Calu3 (cell line): ENCODE results near the gene KREMEN2. TPM values are rescaled to one million over a fixed set of nuclear protein-coding genes. Genes with fewer than 3 reads are reported as not detected.

Source experiments
- BruUV-seq: library from RNA; stranded (reverse); fragments of 400-500 nt; replicated peaks from 2 replicates; lab custom pipeline; 2021; lab: Mats Ljungman, UMichigan
- CTCF ChIA-PET: fragments of 300-600 bp; sonication (Branson Sonifier 250); formaldehyde crosslinking; loops from one replicate; lab custom pipeline; 2022; ENCODE audit warnings: antibody characterized with exemption; lab: Charles Lee
- DNase-seq: peaks from one replicate; pipeline ENCODE4 v3.0.0; 2022
- H3K27ac Mint-ChIP-seq: one replicate; pipeline ENCODE4 v1.8.0; 2022; ENCODE audit warnings: mixed read lengths; ENCODE audit not compliant: unreplicated experiment
- H3K27me3 Mint-ChIP-seq: one replicate; pipeline ENCODE4 v1.8.0; 2022; ENCODE audit warnings: mixed read lengths; ENCODE audit not compliant: unreplicated experiment
- H3K36me3 Mint-ChIP-seq: one replicate; pipeline ENCODE4 v1.8.0; 2022; ENCODE audit warnings: mild to moderate bottlenecking, moderate library complexity, mixed read lengths; ENCODE audit not compliant: insufficient read depth, unreplicated experiment
- H3K4me1 Mint-ChIP-seq: one replicate; pipeline ENCODE4 v1.8.0; 2022; ENCODE audit warnings: mild to moderate bottlenecking, low read depth, mixed read lengths; ENCODE audit not compliant: unreplicated experiment
- H3K4me3 Mint-ChIP-seq: one replicate; pipeline ENCODE4 v1.8.0; 2022; ENCODE audit warnings: mild to moderate bottlenecking, low read depth, moderate library complexity, mixed read lengths; ENCODE audit not compliant: unreplicated experiment
- H3K9me3 Mint-ChIP-seq: one replicate; pipeline ENCODE4 v1.8.0; 2022; ENCODE audit warnings: low read depth, mixed read lengths; ENCODE audit not compliant: unreplicated experiment
- intact Hi-C: fragments of 100-400 bp; cut with micrococcal nuclease; formaldehyde crosslinking; loops from one replicate; pipeline ENCODE4 v1.10.0; 2022; ENCODE audit not compliant: unreplicated experiment
- total RNA-seq: library from RNA; stranded (reverse); gene quantifications from 2 replicates; pipeline ENCODE4 v1.2.3, GENCODE V29; 2022
- TF ChIP-seq, protein P1 (sequence below): fragments of 200-600 bp; IDR thresholded peaks from one replicate; pipeline ENCODE4 v1.8.0; 2022; ENCODE audit warnings: antibody characterized with exemption; ENCODE audit not compliant: unreplicated experiment

The KREMEN2 gene
- total RNA-seq, 1 experiment from 2014 or later = not detected

DNA sequence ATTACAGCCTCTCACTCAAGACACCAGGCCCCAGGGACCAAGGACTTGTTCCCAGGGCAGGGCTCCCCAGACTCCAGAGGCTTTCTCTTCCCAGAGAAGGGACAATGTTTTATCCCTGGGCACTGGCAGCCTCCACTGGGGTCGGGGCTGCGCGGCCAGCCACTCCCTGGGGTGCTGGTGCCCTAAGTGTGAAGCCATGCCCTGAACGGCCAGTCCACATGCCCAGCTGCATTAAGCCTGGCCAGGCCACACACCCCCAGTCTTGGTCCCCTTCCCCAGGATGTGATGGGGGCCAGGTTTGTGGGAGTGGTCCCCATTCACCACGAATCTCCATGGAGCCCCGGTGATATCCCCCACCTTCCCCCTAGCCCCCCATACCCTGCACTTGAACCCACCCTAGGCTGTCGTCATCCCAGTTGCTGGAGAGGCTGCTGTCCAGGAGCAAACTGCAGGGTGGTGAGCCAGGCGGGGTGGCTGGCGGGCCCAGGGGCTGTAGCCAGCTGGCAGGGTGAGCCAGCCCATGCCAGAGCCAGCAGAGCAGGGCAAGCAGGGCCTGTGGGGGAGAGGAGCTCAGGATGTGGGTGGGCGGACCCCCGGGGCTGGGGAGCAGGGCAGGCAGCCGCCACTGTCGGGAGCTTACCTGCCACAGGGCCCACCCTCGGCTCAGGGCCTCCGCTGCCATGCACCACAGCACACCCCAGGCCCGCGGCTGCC lies 9.7 kb downstream of the KREMEN2 start:
- H3K4me1 Mint-ChIP-seq = peaks cover 40% of the 10 kb centered on the region
- intact Hi-C loops = no loop called here
- TF ChIP-seq, protein P1, sequence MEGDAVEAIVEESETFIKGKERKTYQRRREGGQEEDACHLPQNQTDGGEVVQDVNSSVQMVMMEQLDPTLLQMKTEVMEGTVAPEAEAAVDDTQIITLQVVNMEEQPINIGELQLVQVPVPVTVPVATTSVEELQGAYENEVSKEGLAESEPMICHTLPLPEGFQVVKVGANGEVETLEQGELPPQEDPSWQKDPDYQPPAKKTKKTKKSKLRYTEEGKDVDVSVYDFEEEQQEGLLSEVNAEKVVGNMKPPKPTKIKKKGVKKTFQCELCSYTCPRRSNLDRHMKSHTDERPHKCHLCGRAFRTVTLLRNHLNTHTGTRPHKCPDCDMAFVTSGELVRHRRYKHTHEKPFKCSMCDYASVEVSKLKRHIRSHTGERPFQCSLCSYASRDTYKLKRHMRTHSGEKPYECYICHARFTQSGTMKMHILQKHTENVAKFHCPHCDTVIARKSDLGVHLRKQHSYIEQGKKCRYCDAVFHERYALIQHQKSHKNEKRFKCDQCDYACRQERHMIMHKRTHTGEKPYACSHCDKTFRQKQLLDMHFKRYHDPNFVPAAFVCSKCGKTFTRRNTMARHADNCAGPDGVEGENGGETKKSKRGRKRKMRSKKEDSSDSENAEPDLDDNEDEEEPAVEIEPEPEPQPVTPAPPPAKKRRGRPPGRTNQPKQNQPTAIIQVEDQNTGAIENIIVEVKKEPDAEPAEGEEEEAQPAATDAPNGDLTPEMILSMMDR = no peak
- no peak overlapping the region for H3K4me3 Mint-ChIP-seq
- BruUV-seq = no TSS peak
- H3K27me3 Mint-ChIP-seq = no peaks in the 10 kb centered on the region
- no peak for DNase-seq
- H3K9me3 Mint-ChIP-seq = no peaks in the 10 kb centered on the region
- H3K27ac Mint-ChIP-seq = no peak overlapping the region
- peaks cover 61% of the 10 kb centered on the region for H3K36me3 Mint-ChIP-seq
- CTCF ChIA-PET = no interaction called here

DNA sequence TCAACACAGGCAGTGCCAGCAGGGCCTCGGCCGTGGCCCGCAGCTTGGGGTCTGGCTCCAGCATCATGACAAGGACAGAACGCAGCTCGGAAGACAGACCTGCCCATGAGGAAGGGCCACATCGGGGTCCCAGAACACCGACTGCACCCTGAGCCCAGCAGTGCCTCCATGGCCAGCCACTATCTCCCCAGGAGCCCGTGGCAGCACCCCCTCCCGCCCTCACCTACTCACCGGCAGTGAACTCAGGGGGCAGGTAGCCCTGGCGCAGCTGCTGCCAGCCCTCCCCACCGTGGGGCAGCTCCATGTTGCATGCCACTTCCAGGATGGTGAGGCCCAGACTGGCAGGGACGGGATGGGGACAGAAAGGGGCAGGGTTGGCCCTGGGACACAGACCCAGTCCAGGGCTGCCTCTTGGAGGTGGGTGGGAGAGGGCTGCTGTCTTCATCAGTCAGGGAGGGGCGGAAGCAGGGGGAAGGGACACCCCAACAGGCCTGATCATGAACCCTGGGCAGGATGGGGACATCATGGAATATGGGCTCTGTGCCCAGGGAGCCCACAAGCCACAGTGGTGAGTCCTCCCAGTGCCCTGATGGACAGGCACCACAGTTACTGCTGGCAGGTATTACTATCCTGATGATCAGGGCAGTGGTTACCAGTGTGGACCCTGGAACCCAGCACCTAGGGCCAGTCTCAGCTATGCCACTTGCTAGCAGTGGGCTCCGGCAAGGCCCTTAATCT lies 10.4 kb downstream of the KREMEN2 start:
- TF ChIP-seq, protein P1 = no peak

DNA sequence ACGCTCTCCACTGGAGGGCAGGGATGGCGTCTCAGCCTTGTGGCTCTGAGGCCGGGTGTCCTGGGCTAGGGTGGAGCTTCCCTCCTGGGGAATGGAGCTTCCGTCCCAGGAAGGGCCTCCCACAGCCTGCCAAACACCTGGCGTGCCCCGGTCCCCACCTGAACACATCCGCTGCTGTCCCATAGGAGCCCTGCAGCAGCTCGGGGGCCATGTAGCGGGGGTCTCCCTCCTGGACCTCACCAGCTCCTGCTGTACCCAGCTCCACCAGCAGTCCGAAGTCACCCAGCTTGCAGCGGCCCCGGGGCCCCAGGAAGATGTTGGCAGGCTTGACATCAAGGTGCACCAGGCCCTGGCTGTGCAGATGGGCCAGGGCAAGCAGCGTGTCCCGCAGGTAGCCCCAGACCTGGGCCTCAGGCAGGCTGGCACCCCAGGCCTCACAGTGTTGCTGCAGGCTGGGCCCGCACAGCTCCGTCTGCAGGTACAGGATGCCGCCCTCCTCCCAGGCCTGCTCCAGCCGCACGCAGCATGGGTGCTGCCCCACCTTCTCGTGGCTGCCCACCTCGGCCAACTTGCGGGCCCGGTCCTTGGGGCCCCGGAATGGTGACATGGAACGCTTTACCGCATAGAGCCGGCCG lies 11.2 kb downstream of the KREMEN2 start:
- intact Hi-C loops = no loop called here
- CTCF ChIA-PET = interaction anchor here (0.7 kb wide), 1 partner anchor 8 kb away, joined by 4 read pairs; no protein-coding TSS in a partner anchor
- Mint-ChIP-seq H3K36me3 (peaks cover 57% of the 10 kb centered on the region), H3K27ac (no peak overlapping the region), H3K4me1 (peaks cover 40% of the 10 kb centered on the region), H3K9me3 (no peaks in the 10 kb centered on the region), H3K27me3 (no peaks in the 10 kb centered on the region), H3K4me3 (no peak overlapping the region)
- TF ChIP-seq, protein P1 = no peak
- DNase-seq = no peak
- no TSS peak for BruUV-seq

More for the DNA sequence above, 10.4 kb downstream of the KREMEN2 start:
- Mint-ChIP-seq H3K36me3 (peaks cover 57% of the 10 kb centered on the region), H3K27ac (no peak overlapping the region), H3K27me3 (no peaks in the 10 kb centered on the region), H3K4me1 (peaks cover 40% of the 10 kb centered on the region), H3K4me3 (no peak overlapping the region), H3K9me3 (no peaks in the 10 kb centered on the region)
- no TSS peak for BruUV-seq
- intact Hi-C loops = no loop called here
- CTCF ChIA-PET = no interaction called here
- DNase-seq = no peak

DNA sequence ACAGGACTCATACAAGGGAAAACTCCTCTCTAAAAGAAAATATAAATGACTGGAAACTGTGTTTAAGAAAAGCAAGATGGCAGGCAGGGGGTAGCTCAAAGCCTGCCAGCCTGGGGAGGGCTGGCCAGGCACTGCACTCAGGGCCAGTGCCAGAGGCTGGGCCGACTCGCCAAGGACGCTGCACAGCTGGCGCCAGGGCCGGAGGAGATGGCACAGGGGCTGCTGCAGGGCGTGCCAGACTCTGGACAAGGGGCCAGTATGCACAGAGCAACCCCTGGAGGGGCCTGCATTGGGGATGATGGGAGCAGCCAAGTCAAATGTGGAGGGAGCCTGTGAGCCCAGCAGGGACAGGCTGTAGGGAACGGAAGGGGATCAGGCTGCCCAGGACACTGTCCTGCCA lies 12.1 kb downstream of the KREMEN2 start:
- BruUV-seq = no TSS peak
- TF ChIP-seq, protein P1 = no peak
- CTCF ChIA-PET = interaction anchor here (0.7 kb wide), 1 partner anchor 9 kb away, joined by 4 read pairs; no protein-coding TSS in a partner anchor
- no peak overlapping the region for H3K27ac Mint-ChIP-seq
- no peak overlapping the region for H3K4me3 Mint-ChIP-seq
- peaks cover 35% of the 10 kb centered on the region for H3K4me1 Mint-ChIP-seq
- H3K9me3 Mint-ChIP-seq = no peaks in the 10 kb centered on the region
- no peak for DNase-seq
- H3K27me3 Mint-ChIP-seq = no peaks in the 10 kb centered on the region
- intact Hi-C loops = no loop called here
- peaks cover 57% of the 10 kb centered on the region for H3K36me3 Mint-ChIP-seq
